Osteoblast (primary cell): ENCODE data around the gene NGDN. TPM values are rescaled to one million over a fixed set of nuclear protein-coding genes. Genes with fewer than 3 reads are reported as not detected.

Experiments
- DNase-seq: peaks from one replicate; pipeline ENCODE4 v3.0.0; 2011; ENCODE audit warnings: low spot score, mixed read lengths; ENCODE audit not compliant: insufficient read length; ENCODE audit errors: missing footprints
- H2AFZ ChIP-seq: 2 replicates; pipeline ENCODE4 v1.6.0; 2011; ENCODE audit warnings: mild to moderate bottlenecking, low read length
- H3K27ac ChIP-seq: 2 replicates; pipeline ENCODE4 v1.5.1; 2011; ENCODE audit warnings: mild to moderate bottlenecking, low read depth, low read length, moderate library complexity
- H3K27me3 ChIP-seq: 2 replicates; pipeline ENCODE4 v1.6.0; 2012; ENCODE audit warnings: mild to moderate bottlenecking, control low read depth, inconsistent platforms, low read length, moderate library complexity; ENCODE audit not compliant: insufficient read depth
- H3K36me3 ChIP-seq: 2 replicates; pipeline ENCODE4 v1.5.1; 2011; ENCODE audit warnings: mild to moderate bottlenecking, low read length, control low read depth, moderate library complexity; ENCODE audit not compliant: insufficient read depth
- H3K4me1 ChIP-seq: 2 replicates; pipeline ENCODE4 v1.5.1; 2011; ENCODE audit warnings: mild to moderate bottlenecking, low read length, control low read depth, moderate library complexity; ENCODE audit not compliant: insufficient read depth
- H3K4me2 ChIP-seq: 2 replicates; pipeline ENCODE4 v1.6.0; 2011; ENCODE audit warnings: mild to moderate bottlenecking, low read length; ENCODE audit not compliant: insufficient read depth
- H3K4me3 ChIP-seq: fragments of 200-600 bp; sonication (generic); 3 replicates; pipeline ENCODE4 v1.5.1; 2012; ENCODE audit warnings: mild to moderate bottlenecking, low read length, inconsistent platforms; ENCODE audit not compliant: insufficient read depth
- H3K79me2 ChIP-seq: 2 replicates; pipeline ENCODE4 v1.6.0; 2012; ENCODE audit warnings: mild to moderate bottlenecking, low read length, control low read depth, inconsistent platforms; ENCODE audit not compliant: insufficient read depth
- H3K9me3 ChIP-seq: 2 replicates; pipeline ENCODE4 v1.5.1; 2011; ENCODE audit warnings: low read depth, low read length, control low read depth
- H4K20me1 ChIP-seq: 2 replicates; pipeline ENCODE4 v1.6.0; 2012; ENCODE audit warnings: mild to moderate bottlenecking, low read length, control low read depth; ENCODE audit not compliant: insufficient read depth
- CTCF ChIP-seq: IDR thresholded peaks from 2 replicates; pipeline ENCODE4 v1.5.1; 2011; ENCODE audit warnings: mild to moderate bottlenecking, low read depth, low read length, moderate library complexity; ENCODE audit errors: extremely low read depth
- total RNA-seq: library from RNA; depleted of rRNA; stranded (reverse); fragments of >200 nt; gene quantifications from 2 replicates; pipeline ENCODE4 v1.2.3, GENCODE V29; 2012

NGDN gene
- total RNA-seq, 1 donor = 49.6 TPM

- H3K4me2 ChIP-seq = no peak overlapping the region
- no peaks in the 10 kb centered on the region for H3K79me2 ChIP-seq
These were observed 37.2 kb upstream of the NGDN start for GRCh38 chr14:23432102-23432925.

GRCh38 chr14:23432946-23433345 lies 36.6 kb upstream of the NGDN start:
- Histone ChIP-seq H3K4me1 (no peaks in the 10 kb centered on the region), H3K4me3 (no peak overlapping the region), H3K36me3 (no peaks in the 10 kb centered on the region), H3K27me3 (peaks cover 5% of the 10 kb centered on the region), H4K20me1 (no peaks in the 10 kb centered on the region), H3K9me3 (no peaks in the 10 kb centered on the region), H3K27ac (no peak overlapping the region), H3K79me2 (no peaks in the 10 kb centered on the region), H3K4me2 (no peak overlapping the region), H2AFZ (no peak overlapping the region)
- no peak for DNase-seq
- TF ChIP-seq CTCF = no peak

More at GRCh38 chr14:23432102-23432925, 37.2 kb upstream of the NGDN start:
- TF ChIP-seq CTCF = no peak
- H3K4me3 ChIP-seq = no peak overlapping the region
- H4K20me1 ChIP-seq = no peaks in the 10 kb centered on the region
- H3K36me3 ChIP-seq = no peaks in the 10 kb centered on the region
- DNase-seq = no peak
- no peaks in the 10 kb centered on the region for H3K9me3 ChIP-seq
- no peak overlapping the region for H2AFZ ChIP-seq
- H3K27me3 ChIP-seq = peaks cover 5% of the 10 kb centered on the region
- no peak overlapping the region for H3K27ac ChIP-seq
- no peaks in the 10 kb centered on the region for H3K4me1 ChIP-seq

- no peaks in the 10 kb centered on the region for H3K4me1 ChIP-seq
- no peaks in the 10 kb centered on the region for H4K20me1 ChIP-seq
- H3K36me3 ChIP-seq = no peaks in the 10 kb centered on the region
- no peak for TF ChIP-seq CTCF
- no peak overlapping the region for H3K4me3 ChIP-seq
- peaks cover 5% of the 10 kb centered on the region for H3K27me3 ChIP-seq
- no peak overlapping the region for H2AFZ ChIP-seq
- H3K4me2 ChIP-seq = no peak overlapping the region
- no peaks in the 10 kb centered on the region for H3K9me3 ChIP-seq
- H3K79me2 ChIP-seq = no peaks in the 10 kb centered on the region
- peak; percentile 80 for DNase-seq
- H3K27ac ChIP-seq = no peak overlapping the region
These were observed 36.0 kb upstream of the NGDN start for GRCh38 chr14:23433457-23433856.

GRCh38 chr14:23434488-23435222 lies 34.8 kb upstream of the NGDN start:
- H3K27me3 ChIP-seq = peaks cover 5% of the 10 kb centered on the region
- no peaks in the 10 kb centered on the region for H3K79me2 ChIP-seq
- TF ChIP-seq CTCF = no peak
- DNase-seq = no peak
- H3K4me3 ChIP-seq = no peak overlapping the region
- H3K4me1 ChIP-seq = no peaks in the 10 kb centered on the region
- H2AFZ ChIP-seq = no peak overlapping the region
- H3K9me3 ChIP-seq = no peaks in the 10 kb centered on the region
- H4K20me1 ChIP-seq = no peaks in the 10 kb centered on the region
- H3K36me3 ChIP-seq = no peaks in the 10 kb centered on the region
- no peak overlapping the region for H3K27ac ChIP-seq
- H3K4me2 ChIP-seq = no peak overlapping the region
